Fibroblast of lung (primary cell): ENCODE measurements around the gene CDK18. TPM values are rescaled to one million over a fixed set of nuclear protein-coding genes. Genes with fewer than 3 reads are reported as not detected.

Experiments used
- DNase-seq, 2 donors: peaks; one replicate each; pipeline versions ENCODE4 v3.0.0 to v3.0.0-alpha.2; 2010; ENCODE audit warnings: low read depth in 2 of 2
- H2AFZ ChIP-seq: 2 replicates; pipeline ENCODE4 v1.5.1; 2012; ENCODE audit warnings: low read length, control low read depth, inconsistent platforms
- H3K27ac ChIP-seq: 2 replicates; pipeline ENCODE4 v1.5.1; 2011; ENCODE audit warnings: low read length, control low read depth; ENCODE audit not compliant: insufficient read depth
- H3K27me3 ChIP-seq: 2 replicates; pipeline ENCODE4 v1.5.1; 2011; ENCODE audit warnings: mild to moderate bottlenecking, low read length; ENCODE audit not compliant: control insufficient read depth, insufficient read depth
- H3K36me3 ChIP-seq: 2 replicates; pipeline ENCODE4 v1.5.1; 2011; ENCODE audit warnings: low read length; ENCODE audit not compliant: control insufficient read depth, insufficient read depth
- H3K4me1 ChIP-seq: 2 replicates; pipeline ENCODE4 v1.5.1; 2011; ENCODE audit warnings: low read length; ENCODE audit not compliant: control insufficient read depth, insufficient read depth; ENCODE audit errors: extremely low read depth
- H3K4me2 ChIP-seq: 2 replicates; pipeline ENCODE4 v1.5.1; 2011; ENCODE audit warnings: low read length, control low read depth; ENCODE audit not compliant: insufficient read depth; ENCODE audit errors: extremely low read depth
- H3K4me3 ChIP-seq, 4 experiments: fragments of 200-600 bp in 1 of 4; sonication (generic) in 1 of 4; replicated peaks in 1 of 4; 2 replicates each; pipeline ENCODE4 v1.5.1; 2011 to 2016; ENCODE audit warnings: low read length in 4 of 4, low read depth in 3 of 4, mild to moderate bottlenecking in 3 of 4, control low read depth in 2 of 4, inconsistent platforms in 1 of 4, mixed read lengths in 1 of 4; ENCODE audit not compliant: insufficient read depth in 1 of 4; ENCODE audit errors: control extremely low read depth in 1 of 4
- H3K79me2 ChIP-seq: 2 replicates; pipeline ENCODE4 v1.5.1; 2012; ENCODE audit warnings: mild to moderate bottlenecking, low read length, inconsistent platforms; ENCODE audit not compliant: control insufficient read depth, insufficient read depth
- H3K9ac ChIP-seq: 2 replicates; pipeline ENCODE4 v1.5.1; 2011; ENCODE audit warnings: mild to moderate bottlenecking, low read length, control low read depth; ENCODE audit not compliant: insufficient read depth
- H3K9me3 ChIP-seq: 2 replicates; pipeline ENCODE4 v1.5.1; 2012; ENCODE audit warnings: low read depth, low read length; ENCODE audit not compliant: control insufficient read depth, insufficient read depth
- H4K20me1 ChIP-seq: 2 replicates; pipeline ENCODE4 v1.5.1; 2011; ENCODE audit warnings: low read length; ENCODE audit not compliant: control insufficient read depth, insufficient read depth; ENCODE audit errors: extremely low read depth
- EZH2 ChIP-seq: IDR thresholded peaks from 2 replicates; pipeline ENCODE4 v1.5.1; 2012; ENCODE audit warnings: low read length, control low read depth, mild to moderate bottlenecking; ENCODE audit errors: missing control alignments
- polyA plus RNA-seq, 2 donors: library from polyadenylated mRNA; depleted of rRNA in 1 of 2; stranded (reverse) in 1 of 2; unstranded in 1 of 2; fragments of >200 nt; gene quantifications; 2 replicates each; pipeline ENCODE4 v1.2.1, GENCODE V29; 2011 to 2012; ENCODE audit warnings: missing spikeins in 1 of 2
- total RNA-seq: library from RNA; depleted of rRNA; stranded (reverse); fragments of >200 nt; gene quantifications from 2 replicates; pipeline ENCODE4 v1.2.1, GENCODE V29; 2014
- TF ChIP-seq, protein P1 (sequence below), 2 donors: IDR thresholded peaks in 1 of 2; conservative IDR thresholded peaks in 1 of 2; 1 replicate in 1 of 2; 2 replicates in 1 of 2; pipeline ENCODE4 v1.5.1; 2011 to 2012; ENCODE audit warnings: low read length in 2 of 2, control low read depth in 1 of 2, inconsistent platforms in 1 of 2, low read depth in 1 of 2, mild to moderate bottlenecking in 1 of 2

The CDK18 gene
- total and polyA plus RNA-seq, 2 donors (not counting 1 experiment from before 2014, with no cell fraction given) = 0.33 to 2.1 TPM

GRCh38 chr1:205568469-205569361 lies 64.2 kb downstream of the CDK18 start:
- Histone ChIP-seq H2AFZ (no peak overlapping the region), H3K9ac (no peak overlapping the region), H4K20me1 (no peaks in the 10 kb centered on the region), H3K27me3 (peaks cover 47% of the 10 kb centered on the region), H3K9me3 (no peaks in the 10 kb centered on the region), H3K4me1 (no peaks in the 10 kb centered on the region), H3K4me3 (no peak overlapping the region), H3K27ac (no peak overlapping the region), H3K4me2 (no peak overlapping the region), H3K36me3 (no peaks in the 10 kb centered on the region), H3K79me2 (no peaks in the 10 kb centered on the region)
- TF ChIP-seq, protein P1, sequence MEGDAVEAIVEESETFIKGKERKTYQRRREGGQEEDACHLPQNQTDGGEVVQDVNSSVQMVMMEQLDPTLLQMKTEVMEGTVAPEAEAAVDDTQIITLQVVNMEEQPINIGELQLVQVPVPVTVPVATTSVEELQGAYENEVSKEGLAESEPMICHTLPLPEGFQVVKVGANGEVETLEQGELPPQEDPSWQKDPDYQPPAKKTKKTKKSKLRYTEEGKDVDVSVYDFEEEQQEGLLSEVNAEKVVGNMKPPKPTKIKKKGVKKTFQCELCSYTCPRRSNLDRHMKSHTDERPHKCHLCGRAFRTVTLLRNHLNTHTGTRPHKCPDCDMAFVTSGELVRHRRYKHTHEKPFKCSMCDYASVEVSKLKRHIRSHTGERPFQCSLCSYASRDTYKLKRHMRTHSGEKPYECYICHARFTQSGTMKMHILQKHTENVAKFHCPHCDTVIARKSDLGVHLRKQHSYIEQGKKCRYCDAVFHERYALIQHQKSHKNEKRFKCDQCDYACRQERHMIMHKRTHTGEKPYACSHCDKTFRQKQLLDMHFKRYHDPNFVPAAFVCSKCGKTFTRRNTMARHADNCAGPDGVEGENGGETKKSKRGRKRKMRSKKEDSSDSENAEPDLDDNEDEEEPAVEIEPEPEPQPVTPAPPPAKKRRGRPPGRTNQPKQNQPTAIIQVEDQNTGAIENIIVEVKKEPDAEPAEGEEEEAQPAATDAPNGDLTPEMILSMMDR (conservative IDR thresholded peaks at IDR 0.05 in 1 of 2, IDR thresholded peaks at IDR 0.05 in 1 of 2; ENCODE audit: low read depth in 1 of 2, low read length in 2 of 2) = no peak
- peak; percentile 98 for TF ChIP-seq EZH2
- DNase-seq = peak in 1 of 2 donors; percentile 6

DNA sequence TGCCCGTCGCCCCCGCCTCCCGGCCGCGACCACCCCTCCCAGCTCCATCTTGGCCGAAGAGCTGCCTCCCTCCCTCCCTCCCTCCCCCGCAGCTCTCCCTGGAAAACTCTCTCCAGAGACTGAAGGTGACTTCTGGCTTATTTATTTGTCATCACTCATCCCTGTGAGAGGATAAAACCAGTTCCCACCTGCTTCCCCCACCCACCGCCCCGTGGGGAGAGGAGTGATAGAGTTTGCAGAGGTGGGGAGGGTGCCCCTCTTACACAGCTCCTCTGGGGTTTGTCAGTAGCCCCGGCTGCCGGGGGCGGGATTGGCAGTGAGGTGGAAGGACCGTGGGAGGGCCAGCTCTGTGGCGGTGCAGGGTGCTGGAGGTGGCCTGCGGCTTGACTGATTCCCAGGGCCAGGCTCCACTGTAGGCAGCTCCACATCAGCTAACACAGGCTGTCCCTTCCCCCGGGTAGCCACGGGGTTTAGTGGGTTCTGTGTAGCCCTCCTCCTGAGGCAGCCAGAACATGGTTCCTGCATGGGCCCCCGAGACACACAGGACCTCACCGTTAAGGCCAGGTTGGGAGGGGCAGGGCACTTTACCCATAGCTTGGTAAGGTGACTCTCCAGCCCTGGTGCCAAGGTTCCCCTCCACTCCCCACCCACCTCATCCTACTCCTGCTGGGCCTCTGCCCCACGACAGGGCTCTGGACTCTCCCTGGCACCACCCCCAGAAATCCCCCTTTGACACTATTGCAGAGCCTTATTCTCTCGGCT lies 65.1 kb downstream of the CDK18 start:
- Histone ChIP-seq H3K4me2 (no peak overlapping the region), H3K9me3 (no peaks in the 10 kb centered on the region), H3K79me2 (no peaks in the 10 kb centered on the region), H2AFZ (no peak overlapping the region), H3K27ac (no peak overlapping the region), H3K4me3 (no peak overlapping the region), H3K27me3 (peaks cover 47% of the 10 kb centered on the region), H3K9ac (no peak overlapping the region), H3K36me3 (no peaks in the 10 kb centered on the region), H3K4me1 (no peaks in the 10 kb centered on the region), H4K20me1 (no peaks in the 10 kb centered on the region)
- DNase-seq = no peak
- peak; percentile 24 for TF ChIP-seq EZH2
- TF ChIP-seq, protein P1 (conservative IDR thresholded peaks at IDR 0.05 in 1 of 2, IDR thresholded peaks at IDR 0.05 in 1 of 2; ENCODE audit: low read depth in 1 of 2, low read length in 2 of 2) = no peak

DNA sequence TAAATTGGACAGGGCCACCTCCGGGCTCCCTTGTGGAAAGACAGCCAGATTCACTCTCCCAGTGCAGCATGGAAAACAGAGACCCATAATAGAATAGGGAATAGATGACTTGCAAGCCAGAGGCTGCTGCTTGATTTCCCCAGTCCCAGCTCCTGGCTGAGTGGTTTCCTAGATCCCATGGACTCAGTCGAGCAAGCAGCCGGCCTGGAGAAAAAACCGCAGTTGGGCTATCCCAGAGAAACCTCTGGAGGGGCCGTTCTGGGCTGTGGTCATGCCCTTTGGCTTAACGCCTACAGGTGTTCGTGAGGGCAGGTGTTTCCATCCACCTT lies 65.7 kb downstream of the CDK18 start:
- no peak overlapping the region for H3K4me2 ChIP-seq
- TF ChIP-seq, protein P1 (conservative IDR thresholded peaks at IDR 0.05 in 1 of 2, IDR thresholded peaks at IDR 0.05 in 1 of 2; ENCODE audit: low read depth in 1 of 2, low read length in 2 of 2) = no peak
- H3K27ac ChIP-seq = no peak overlapping the region
- DNase-seq = no peak
- H3K36me3 ChIP-seq = no peaks in the 10 kb centered on the region
- no peaks in the 10 kb centered on the region for H3K4me1 ChIP-seq
- no peak overlapping the region for H2AFZ ChIP-seq
- H3K79me2 ChIP-seq = no peaks in the 10 kb centered on the region
- H3K27me3 ChIP-seq = peaks cover 47% of the 10 kb centered on the region
- H3K9ac ChIP-seq = no peak overlapping the region
- H4K20me1 ChIP-seq = no peaks in the 10 kb centered on the region
- no peak overlapping the region for H3K4me3 ChIP-seq
- no peaks in the 10 kb centered on the region for H3K9me3 ChIP-seq
